Activated naive CD4-positive, alpha-beta T cell treated with anti-CD3 and anti-CD28 coated beads for 36 hours (primary cell): ENCODE data around the gene PGF. TPM values are rescaled to one million over a fixed set of nuclear protein-coding genes. Genes with fewer than 3 reads are reported as not detected.

Experiments used
- CTCF ChIA-PET: fragments of 350-600 bp; sonication (Branson Sonifier 250); formaldehyde crosslinking; loops from one replicate; lab custom pipeline; 2021; ENCODE audit warnings: antibody characterized with exemption; lab: Charles Lee
- DNase-seq: peaks from one replicate; pipeline ENCODE4 v3.0.0-alpha.2; 2020
- H3K27ac Mint-ChIP-seq: one replicate; pipeline ENCODE4 v1.8.0; 2021; ENCODE audit warnings: mild to moderate bottlenecking, mixed read lengths
- H3K27me3 Mint-ChIP-seq: one replicate; pipeline ENCODE4 v1.8.0; 2021; ENCODE audit warnings: low read depth, mixed read lengths
- H3K36me3 Mint-ChIP-seq: one replicate; pipeline ENCODE4 v1.8.0; 2021; ENCODE audit warnings: low read depth, mixed read lengths
- H3K4me1 Mint-ChIP-seq: one replicate; pipeline ENCODE4 v1.8.0; 2021; ENCODE audit warnings: low read depth, mixed read lengths
- H3K4me3 Mint-ChIP-seq: one replicate; pipeline ENCODE4 v1.8.0; 2021; ENCODE audit warnings: mild to moderate bottlenecking, moderate library complexity, mixed read lengths
- H3K9me3 Mint-ChIP-seq: one replicate; pipeline ENCODE4 v1.8.0; 2021; ENCODE audit warnings: mixed read lengths
- intact Hi-C: fragments of 100-400 bp; cut with micrococcal nuclease; formaldehyde crosslinking; loops from one replicate; pipeline ENCODE4 v1.15.1; 2023
- total RNA-seq, 2 experiments: library from RNA; stranded (reverse); gene quantifications; one replicate each; pipeline ENCODE4 v1.2.3, GENCODE V29; 2021

PGF gene
- total RNA-seq, 2 experiments from 2014 or later: 0.10 TPM; not detected in 1

DNA sequence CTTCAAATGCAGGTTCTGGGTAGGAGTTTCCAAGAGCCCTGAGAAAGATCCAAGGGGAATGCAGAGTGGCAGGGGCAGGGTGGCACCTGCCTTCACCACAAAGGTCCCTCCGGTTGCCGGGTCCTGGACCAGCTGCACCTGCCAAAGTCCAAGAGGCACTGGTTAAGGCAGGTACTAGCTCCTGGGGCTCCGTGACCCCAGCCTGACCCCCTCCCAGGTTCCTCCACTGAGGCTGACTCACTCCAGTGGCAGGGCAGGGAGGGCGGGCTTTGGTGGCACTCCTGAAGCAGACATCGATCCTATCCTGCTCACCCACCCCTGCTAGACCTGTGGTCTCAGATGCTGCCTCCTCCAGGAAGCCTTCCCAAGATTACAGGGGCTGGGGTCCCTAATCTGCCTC lies 43.7 kb downstream of the PGF start:
- no peak for DNase-seq
- CTCF ChIA-PET: interaction anchor here (17.5 kb wide), 1 partner anchor 53 kb away, joined by 379 read pairs; no protein-coding TSS in a partner anchor
- H3K27me3 Mint-ChIP-seq: no peaks in the 10 kb centered on the region
- no peaks in the 10 kb centered on the region for H3K9me3 Mint-ChIP-seq
- intact Hi-C loops: no loop called here
- no peaks in the 10 kb centered on the region for H3K4me1 Mint-ChIP-seq
- H3K4me3 Mint-ChIP-seq: no peak overlapping the region
- peaks cover 2% of the 10 kb centered on the region for H3K36me3 Mint-ChIP-seq
- no peak overlapping the region for H3K27ac Mint-ChIP-seq

DNA sequence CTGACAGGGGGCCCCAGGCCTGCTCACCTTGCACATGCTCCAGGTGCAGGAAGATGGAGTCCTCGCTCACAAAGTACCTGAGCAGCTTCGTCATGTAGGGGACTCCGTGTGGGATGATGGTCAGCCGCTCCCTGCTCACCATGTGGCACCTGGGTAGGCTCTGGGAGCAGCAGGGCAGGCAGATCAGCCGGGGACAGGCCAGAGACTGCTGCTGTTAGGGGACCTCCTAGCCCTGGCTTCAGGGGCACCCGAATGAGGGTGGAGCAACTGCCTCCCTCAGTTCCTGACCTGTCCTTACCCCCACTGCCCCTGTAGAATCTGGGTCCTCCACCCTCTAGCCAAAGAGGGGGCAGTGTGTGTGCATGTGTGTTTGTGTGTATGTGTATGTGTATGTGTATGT lies 44.2 kb downstream of the PGF start:
- H3K36me3 Mint-ChIP-seq: peaks cover 2% of the 10 kb centered on the region

DNA sequence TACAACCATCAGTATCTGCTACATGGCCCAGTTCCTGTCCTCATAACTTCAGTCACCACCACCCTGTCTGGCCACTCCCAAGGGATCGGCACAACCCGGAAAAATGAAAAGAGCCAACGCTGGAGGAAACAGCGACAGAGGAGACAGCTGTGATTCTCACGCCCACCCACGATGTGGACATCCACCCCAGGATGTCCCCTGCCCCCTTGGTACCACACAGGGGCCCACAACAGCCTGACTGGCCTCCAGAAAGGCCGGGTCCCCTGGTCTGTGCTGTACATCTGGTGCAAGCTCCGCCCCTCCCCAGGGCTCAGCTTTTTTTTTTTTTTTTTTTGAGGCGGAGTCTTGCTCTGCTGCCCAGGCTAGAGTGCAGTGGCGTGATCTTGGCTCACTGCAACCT lies 44.8 kb downstream of the PGF start:
- intact Hi-C loops: no loop called here
- Mint-ChIP-seq H3K4me1 (peaks cover 3% of the 10 kb centered on the region), H3K4me3 (no peak overlapping the region), H3K27ac (no peak overlapping the region), H3K9me3 (no peaks in the 10 kb centered on the region), H3K27me3 (no peaks in the 10 kb centered on the region), H3K36me3 (peaks cover 2% of the 10 kb centered on the region)
- CTCF ChIA-PET: interaction anchor here (0.6 to 17.5 kb wide), 2 partner anchors 52 to 114 kb away, joined by 3 to 379 read pairs; no protein-coding TSS in a partner anchor
- no peak for DNase-seq

More for the DNA sequence above, 44.2 kb downstream of the PGF start:
- Mint-ChIP-seq H3K27ac (no peak overlapping the region), H3K27me3 (no peaks in the 10 kb centered on the region), H3K4me1 (no peaks in the 10 kb centered on the region), H3K9me3 (no peaks in the 10 kb centered on the region), H3K4me3 (no peak overlapping the region)
- intact Hi-C loops: no loop called here
- CTCF ChIA-PET: interaction anchor here (17.5 kb wide), 1 partner anchor 52 kb away, joined by 379 read pairs; no protein-coding TSS in a partner anchor
- DNase-seq: no peak

DNA sequence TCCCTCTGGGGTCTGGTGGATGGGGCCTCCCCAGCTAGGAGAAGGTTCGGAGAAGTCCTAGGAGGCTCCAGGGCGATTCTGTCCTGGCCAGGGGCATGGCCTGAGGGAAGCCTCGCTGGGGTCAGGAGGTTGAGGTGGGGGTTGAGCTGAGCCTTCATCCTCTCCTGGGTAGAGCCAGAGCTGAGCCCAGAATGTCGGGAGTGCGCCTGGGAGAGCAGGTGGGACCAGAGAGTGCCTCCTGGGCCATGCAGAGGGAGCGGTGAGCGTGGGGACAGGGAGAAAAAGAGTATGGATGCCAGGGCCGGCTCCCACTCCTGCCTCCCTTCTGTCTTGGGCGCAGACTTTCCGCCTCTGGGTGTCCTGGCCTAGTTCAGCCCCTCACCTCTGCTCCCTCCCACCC lies 45.5 kb downstream of the PGF start:
- CTCF ChIA-PET: interaction anchor here (0.6 to 17.5 kb wide), 3 partner anchors 51 to 113 kb away, joined by 3 to 379 read pairs (median 3); no protein-coding TSS in a partner anchor
- Mint-ChIP-seq H3K27ac (no peak overlapping the region), H3K27me3 (no peaks in the 10 kb centered on the region), H3K4me1 (peaks cover 5% of the 10 kb centered on the region), H3K36me3 (peaks cover 2% of the 10 kb centered on the region), H3K9me3 (no peaks in the 10 kb centered on the region), H3K4me3 (no peak overlapping the region)
- DNase-seq: no peak
- intact Hi-C loops: no loop called here

DNA sequence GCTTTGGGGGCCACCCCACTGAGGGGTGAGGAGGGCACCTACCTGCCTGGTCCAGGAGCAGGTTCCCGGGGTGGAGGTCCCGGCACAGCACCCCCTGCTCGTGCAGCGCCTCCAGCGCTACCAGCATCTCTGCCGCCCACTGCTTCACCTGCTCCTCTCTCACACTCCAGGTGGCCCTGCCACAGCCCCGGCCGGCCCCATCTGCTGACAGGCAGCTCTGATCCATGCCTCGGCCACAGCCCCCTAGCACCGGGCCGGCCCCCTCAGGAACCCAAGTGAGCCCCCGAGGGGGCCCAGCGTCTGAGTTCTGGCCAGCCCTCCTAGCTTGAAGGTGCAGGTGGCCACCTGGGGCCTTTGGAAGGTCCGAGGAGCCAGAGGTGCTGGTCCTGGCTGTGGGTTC lies 45.9 kb downstream of the PGF start:
- CTCF ChIA-PET: interaction anchor here (0.6 to 17.5 kb wide), 2 partner anchors 51 to 61 kb away, joined by 3 to 379 read pairs; no protein-coding TSS in a partner anchor
- H3K4me3 Mint-ChIP-seq: no peak overlapping the region
- DNase-seq: no peak
- intact Hi-C loops: no loop called here
- H3K27me3 Mint-ChIP-seq: no peaks in the 10 kb centered on the region
- no peaks in the 10 kb centered on the region for H3K9me3 Mint-ChIP-seq
- H3K27ac Mint-ChIP-seq: no peak overlapping the region
- H3K36me3 Mint-ChIP-seq: peaks cover 2% of the 10 kb centered on the region
- H3K4me1 Mint-ChIP-seq: peaks cover 5% of the 10 kb centered on the region

DNA sequence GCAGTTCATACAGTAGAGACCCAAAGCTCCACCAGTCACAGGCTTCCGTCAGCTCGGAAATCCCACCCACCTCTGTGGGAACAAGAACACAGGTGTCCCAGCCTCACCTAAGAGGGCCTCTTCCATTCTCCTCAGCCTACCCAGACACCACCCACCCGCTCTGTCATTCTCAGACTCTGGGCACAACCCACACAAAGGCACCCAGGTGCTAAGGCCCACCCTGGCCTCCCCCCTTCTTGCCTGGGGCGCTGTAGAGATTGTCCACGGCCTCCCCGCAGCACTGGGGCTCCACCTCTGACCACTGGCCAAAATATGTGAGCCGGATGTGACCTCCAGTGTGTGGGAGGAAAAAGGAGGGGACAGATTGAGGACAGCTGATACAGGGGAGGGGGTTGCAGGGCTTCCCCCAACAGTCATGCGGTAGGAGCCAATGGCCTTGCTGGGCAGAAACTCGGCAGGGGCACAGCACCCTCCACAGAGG lies 46.5 kb downstream of the PGF start:
- Mint-ChIP-seq H3K9me3 (no peaks in the 10 kb centered on the region), H3K4me3 (no peak overlapping the region), H3K36me3 (peaks cover 4% of the 10 kb centered on the region), H3K27me3 (no peaks in the 10 kb centered on the region), H3K27ac (no peak overlapping the region), H3K4me1 (peaks cover 5% of the 10 kb centered on the region)
- CTCF ChIA-PET: interaction anchor here (1.3 to 17.5 kb wide), 2 partner anchors 38 to 50 kb away, joined by 3 to 379 read pairs; no protein-coding TSS in a partner anchor
- DNase-seq: no peak
- intact Hi-C loops: no loop called here

DNA sequence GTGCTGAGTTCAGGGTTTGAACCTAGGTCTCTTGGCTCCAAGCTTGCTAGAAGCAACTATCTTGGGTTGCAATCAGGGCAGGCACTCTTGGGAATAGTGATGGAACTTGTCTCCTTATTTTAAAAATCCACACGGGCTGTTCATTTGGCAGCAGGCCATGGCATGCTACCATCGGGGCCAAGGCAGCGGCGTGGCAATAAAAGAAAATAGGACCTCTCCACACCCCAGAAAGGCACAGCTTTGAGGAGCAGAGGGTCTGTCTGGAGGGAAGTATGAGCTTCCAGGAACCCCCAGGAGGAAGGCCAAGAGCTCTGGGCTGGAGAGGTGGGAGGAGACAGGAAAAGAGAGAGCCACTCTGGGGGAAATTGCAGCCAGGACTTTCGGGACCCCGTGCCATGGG lies 47.7 kb downstream of the PGF start:
- Mint-ChIP-seq H3K4me3 (no peak overlapping the region), H3K9me3 (no peaks in the 10 kb centered on the region), H3K36me3 (peaks cover 12% of the 10 kb centered on the region), H3K4me1 (peaks cover 5% of the 10 kb centered on the region), H3K27ac (no peak overlapping the region), H3K27me3 (no peaks in the 10 kb centered on the region)
- CTCF ChIA-PET: interaction anchor here (0.7 to 17.5 kb wide), 5 partner anchors 13 to 181 kb away, joined by 3 to 379 read pairs (median 3); no protein-coding TSS in a partner anchor
- intact Hi-C loops: no loop called here
- no peak for DNase-seq

DNA sequence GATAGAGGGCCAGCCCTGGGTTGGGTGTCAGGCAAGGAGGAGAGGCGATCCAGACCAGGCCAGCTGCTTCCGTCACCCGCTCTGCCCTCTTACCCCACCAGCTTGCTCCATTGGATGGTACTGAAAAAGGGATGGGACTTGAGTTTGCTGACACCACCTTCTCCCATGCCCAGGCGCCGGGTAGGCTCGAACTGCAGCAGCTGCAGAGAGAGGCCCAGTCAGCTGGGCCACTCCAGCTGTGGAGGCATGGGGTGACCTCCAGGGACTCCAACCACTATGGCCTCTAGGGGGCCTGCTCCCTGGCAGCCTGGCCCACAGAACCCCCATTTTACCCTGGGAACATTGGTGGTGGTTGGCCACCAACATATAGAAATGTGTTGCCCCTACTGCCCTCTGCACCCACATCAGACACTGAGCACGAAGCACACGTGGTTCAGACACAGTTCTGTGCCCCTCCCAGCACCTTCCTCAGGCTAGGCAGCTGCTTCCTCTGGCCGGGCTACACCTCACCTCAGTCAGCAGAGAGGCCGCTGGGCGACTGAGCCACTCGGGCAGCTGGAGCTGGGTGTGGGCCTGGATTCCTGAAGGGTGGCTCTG lies 48.4 kb downstream of the PGF start:
- no peak for DNase-seq
- Mint-ChIP-seq H3K4me3 (no peak overlapping the region), H3K36me3 (peaks cover 18% of the 10 kb centered on the region), H3K27me3 (no peaks in the 10 kb centered on the region), H3K9me3 (no peaks in the 10 kb centered on the region), H3K4me1 (peaks cover 5% of the 10 kb centered on the region), H3K27ac (peak overlapping the region; percentile 63)
- CTCF ChIA-PET: interaction anchor here (0.7 to 17.5 kb wide), 14 partner anchors 10 to 116 kb away, joined by 3 to 379 read pairs (median 8); partner anchors contain the start of gene RPS6KL1
- intact Hi-C loops: loop anchor here (1.0 kb wide), 1 partner anchor 29 kb away; no protein-coding TSS in a partner anchor

DNA sequence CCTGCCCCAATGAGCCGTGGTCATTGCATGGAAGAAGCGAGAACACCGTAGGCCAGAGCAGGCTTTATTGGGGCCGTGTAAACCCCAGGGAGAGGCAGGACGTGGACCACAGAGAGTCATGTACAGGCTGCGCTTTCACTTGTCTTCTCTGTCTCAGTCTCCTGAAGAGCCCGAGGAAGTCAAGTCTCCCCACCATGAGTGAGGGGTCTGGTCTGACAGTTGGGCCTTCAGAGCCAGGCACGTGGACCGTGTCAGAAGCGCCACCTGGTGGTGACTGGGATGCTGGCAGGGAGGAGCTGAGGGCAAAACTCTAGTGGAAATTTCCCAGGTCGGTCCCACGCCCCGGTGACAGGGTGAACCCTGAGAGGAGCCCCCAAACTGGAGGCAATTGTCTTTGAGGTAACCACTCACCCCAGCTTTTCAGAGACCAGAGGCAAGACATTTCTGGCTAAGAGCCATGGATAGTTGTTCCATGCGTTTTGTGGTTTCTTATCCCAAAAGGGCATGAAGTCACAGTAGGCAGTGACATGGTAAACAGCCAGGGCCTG lies 49.7 kb downstream of the PGF start:
- intact Hi-C loops: loop anchor here (1.0 kb wide), 4 partner anchors 24 to 296 kb away; partner anchors contain the start of gene DLST
- peak; percentile 87 for DNase-seq
- Mint-ChIP-seq H3K4me1 (peaks cover 5% of the 10 kb centered on the region), H3K27ac (no peak overlapping the region), H3K9me3 (no peaks in the 10 kb centered on the region), H3K4me3 (no peak overlapping the region), H3K27me3 (no peaks in the 10 kb centered on the region), H3K36me3 (peaks cover 25% of the 10 kb centered on the region)
- CTCF ChIA-PET: interaction anchor here (0.6 to 17.5 kb wide), 37 partner anchors 11 to 398 kb away, joined by 3 to 379 read pairs (median 5); partner anchors contain the start of genes ACYP1, DLST, PROX2 and RPS6KL1

DNA sequence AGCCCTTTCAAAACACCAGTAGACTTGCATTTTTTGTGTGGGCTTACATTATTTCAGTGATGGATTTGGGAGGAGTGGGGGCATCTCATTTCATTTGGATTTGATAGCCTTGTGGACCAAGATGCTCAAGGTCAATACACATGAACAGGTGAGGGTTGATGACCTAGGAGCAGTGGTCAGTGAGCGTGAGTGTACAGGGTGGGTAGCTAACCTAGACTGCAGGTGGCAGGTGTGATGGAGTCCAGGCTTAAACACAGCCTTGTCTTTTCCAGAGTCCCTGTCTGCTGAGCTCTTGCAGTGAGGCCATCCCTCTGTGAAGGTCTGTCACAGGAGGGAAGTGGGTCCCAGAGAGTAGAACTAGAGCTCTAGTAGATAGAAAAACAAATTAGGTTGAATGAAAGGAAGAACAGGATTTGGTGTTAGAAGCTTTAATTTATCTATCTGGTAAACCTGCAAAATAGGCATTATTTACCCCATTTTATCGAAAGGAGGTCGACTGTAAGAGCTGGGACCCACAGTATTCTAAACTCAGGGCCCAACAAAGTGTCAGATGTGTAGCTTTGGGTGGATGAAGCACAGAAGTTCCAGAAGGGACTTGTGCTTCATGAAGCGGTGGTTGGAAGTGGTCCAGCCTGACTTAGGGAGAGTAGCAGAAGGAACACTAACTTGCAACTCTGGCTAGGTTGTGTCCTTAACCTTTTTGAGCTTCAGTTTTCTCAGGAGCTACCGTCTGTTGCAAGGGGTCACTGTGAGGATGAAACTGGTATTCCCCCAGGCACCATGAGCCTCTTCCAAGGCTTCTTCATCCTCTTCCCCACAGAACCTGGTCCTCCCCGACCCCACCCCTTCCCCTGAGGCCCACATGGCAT lies 50.5 kb downstream of the PGF start:
- CTCF ChIA-PET: interaction anchor here (0.6 to 17.5 kb wide), 29 partner anchors 10 to 399 kb away, joined by 3 to 379 read pairs (median 6); partner anchors contain the start of genes ACYP1, DLST, PROX2 and RPS6KL1
- Mint-ChIP-seq H3K36me3 (peaks cover 29% of the 10 kb centered on the region), H3K9me3 (no peaks in the 10 kb centered on the region), H3K4me1 (peaks cover 5% of the 10 kb centered on the region), H3K27ac (no peak overlapping the region), H3K27me3 (no peaks in the 10 kb centered on the region), H3K4me3 (no peak overlapping the region)
- DNase-seq: no peak
- intact Hi-C loops: loop anchor here (1.0 kb wide), 3 partner anchors 24 to 296 kb away; partner anchors contain the start of gene DLST

DNA sequence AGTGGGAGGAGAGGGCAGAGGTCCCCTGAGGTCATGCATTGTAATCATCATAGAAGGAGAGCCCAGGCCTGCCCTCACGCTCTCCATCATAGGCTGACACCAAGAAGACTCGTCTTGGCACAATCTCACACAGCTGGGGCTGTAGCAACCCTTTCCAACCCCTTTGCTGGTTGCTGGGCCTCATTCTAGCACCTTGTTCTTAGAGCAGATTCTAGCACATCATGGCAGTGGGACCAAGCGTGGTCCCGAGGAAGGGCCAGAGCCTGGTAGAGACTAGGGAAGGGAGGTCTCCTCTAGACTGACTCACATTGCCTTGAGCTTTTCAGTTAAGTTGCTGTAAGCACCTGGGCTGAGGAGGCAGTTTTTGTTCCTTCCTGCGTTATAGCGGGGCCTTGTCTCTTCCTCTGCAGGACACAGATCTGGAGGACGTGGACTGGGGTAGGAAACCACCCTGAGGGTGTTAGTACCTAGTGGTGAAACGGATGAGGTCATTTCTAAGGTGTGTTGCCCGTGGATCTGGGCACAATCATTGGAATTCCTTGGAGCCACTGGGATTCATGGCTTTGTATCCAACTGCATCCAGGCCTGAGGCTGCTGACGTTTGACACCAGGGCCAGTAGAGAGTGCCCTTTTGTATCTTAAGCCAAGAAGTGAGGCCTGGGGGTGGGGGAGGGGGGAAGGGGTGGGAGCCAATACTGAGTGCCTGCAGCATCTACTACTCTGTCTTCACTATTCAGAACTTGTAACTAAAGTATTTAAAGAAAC lies 52.3 kb downstream of the PGF start:
- Mint-ChIP-seq H3K4me1 (peaks cover 5% of the 10 kb centered on the region), H3K27me3 (no peaks in the 10 kb centered on the region), H3K36me3 (peaks cover 39% of the 10 kb centered on the region), H3K27ac (peak overlapping the region; percentile 50), H3K4me3 (no peak overlapping the region), H3K9me3 (no peaks in the 10 kb centered on the region)
- intact Hi-C loops: no loop called here
- no peak for DNase-seq
- CTCF ChIA-PET: interaction anchor here (0.5 to 17.5 kb wide), 2 partner anchors 44 to 168 kb away, joined by 4 to 379 read pairs; no protein-coding TSS in a partner anchor
